ENCODE results near the gene TMEM233.
"Not testable (repeated sequence)": the region's sequence is repeated elsewhere in the genome, so short reads cannot be mapped to it uniquely, and the experiment has no call there.

TMEM233 gene

GRCh38 chr12:119613319-119613936 lies 19.9 kb downstream of the TMEM233 start:
- no peak for DNase-seq

- no peak for DNase-seq
Observed at GRCh38 chr12:119614705-119615104, 21.1 kb downstream of the TMEM233 start.

DNA sequence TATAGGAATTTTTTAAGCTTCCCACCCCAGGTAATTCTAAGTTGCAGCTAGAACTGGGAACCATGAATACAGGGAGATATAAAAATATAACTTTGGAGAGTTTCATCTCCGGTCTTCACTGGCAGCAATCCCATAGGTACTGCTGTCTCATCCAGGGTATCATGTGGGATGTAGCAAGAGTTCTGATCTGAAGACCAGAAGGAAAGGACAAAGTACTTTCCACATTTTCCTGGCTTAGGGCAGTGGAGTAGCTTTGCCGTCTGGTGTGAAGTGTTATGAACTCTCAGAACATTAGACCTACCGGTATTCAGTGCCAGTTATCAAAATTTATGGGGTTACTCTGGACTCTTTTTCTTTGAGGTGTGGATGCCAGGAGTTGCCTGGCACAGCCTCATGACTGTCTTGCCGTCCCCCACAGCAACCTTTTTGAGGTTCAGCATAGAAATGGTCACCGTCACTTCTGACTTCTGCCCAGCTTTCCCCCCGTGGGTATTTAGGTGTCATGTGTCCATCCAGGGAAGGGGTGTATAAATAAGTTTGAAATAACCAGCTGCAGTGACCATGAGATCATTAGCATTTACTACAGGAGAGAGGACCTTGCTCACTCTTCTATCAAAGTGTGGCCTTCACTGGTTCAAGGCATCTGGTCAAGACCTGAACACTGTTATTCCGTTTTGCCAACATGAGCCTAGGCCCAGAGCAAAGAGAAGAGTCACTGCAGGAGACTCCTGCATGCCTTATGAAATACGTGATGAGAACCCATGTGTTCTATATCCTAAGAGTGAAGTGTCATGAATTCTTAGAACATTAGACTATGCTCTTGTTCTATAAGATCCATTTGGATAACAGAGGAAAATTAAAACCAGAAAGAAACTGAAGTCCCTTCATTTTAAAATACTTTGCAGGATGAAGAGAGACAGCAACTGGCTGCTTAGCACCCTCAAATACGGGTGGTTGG lies 22.2 kb downstream of the TMEM233 start:
- no peak for DNase-seq

GRCh38 chr12:119618328-119618896 lies 24.8 kb downstream of the TMEM233 start:
- not testable (repeated sequence) for DNase-seq

DNA sequence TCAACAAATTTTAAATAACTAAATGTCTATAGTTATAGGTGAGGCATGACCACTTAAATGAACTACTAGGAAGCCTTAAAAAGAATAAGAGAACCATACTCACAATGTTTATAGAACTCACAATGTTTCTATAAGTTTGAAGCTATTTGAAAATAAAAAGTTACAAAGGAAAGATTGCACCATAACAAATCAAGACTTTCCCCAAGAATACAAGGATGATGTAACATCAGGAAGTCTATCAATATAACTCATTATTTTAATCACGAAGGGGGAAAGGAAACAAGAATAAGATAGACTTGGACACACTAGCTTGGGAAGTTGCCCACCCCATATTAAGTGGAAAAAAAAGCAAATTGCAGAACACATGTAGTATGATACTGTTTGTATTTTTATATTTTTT lies 26.9 kb downstream of the TMEM233 start:
- DNase-seq, result no peak

DNA sequence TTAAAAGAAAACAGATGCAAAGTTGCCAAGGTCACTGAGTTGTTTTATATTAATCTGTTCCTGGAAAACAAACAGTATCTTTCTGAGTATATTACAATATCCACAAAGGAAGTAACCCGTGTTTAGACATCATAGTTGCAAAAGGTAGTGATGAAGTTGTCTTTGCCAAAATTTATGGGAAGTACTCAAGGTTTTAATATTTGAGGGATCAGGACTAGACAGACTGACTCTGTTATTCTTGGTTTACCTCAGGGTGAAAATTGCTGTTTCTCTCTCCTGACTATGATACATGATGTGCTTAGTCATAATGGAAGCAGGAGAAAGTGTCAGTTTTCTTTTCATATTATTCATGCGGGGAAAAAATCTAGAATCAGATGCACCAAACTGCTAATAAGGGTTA lies 28.3 kb downstream of the TMEM233 start:
- DNase-seq, result no peak

DNA sequence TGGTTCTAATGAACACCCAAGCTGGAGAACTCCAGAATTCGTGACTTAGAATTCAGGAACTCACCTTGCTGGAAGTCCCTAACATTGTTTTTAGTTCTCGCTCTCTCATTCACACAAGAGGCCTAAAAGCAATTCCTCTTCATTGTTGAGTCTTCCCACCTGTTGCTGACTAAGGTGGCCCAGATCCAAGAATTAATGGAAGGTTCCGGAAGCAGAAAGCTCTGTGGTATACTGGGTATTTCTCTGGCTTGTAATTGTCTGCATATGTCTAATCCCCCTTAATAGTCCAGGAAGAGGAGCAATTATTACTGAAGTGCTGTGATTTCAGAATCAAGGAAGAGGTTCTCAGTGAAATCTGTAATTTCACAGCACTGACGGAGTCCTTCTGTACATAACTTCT lies 31.4 kb downstream of the TMEM233 start:
- DNase-seq, result no peak

DNA sequence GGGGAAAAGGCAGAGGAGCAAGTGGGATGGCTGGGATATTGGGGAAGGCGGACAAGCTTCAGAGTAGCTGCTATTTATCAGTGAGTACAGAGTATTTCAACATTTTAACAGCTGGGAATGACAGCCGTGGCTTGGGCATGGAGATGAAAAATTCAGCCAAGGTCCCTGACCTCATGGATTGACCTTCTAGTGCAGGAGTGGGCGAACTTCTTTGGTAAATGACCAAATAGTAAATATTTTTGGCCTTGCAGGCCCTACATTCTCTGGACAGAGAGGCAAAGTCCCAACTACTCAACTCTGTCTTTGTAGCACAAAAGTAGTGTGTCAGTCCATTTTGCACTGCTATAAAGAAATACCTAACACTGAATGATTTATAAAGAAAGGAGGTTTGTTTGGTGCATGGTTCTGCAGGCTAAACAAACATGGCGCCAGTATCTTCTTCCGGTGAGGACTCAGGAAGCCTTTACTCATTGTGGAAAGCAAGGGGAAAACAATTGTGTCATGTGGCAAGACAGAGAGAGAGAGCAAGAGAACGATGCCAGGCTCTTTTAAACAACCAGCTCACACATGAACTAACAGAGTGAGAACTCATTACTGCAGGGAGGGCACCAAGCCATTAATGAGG lies 33.6 kb downstream of the TMEM233 start:
- no peak for DNase-seq

- no peak for DNase-seq
Observed at GRCh38 chr12:119627686-119628085, 34.1 kb downstream of the TMEM233 start.

- no peak for DNase-seq
Observed at GRCh38 chr12:119630223-119630780, 36.7 kb downstream of the TMEM233 start.

- no peak for DNase-seq
Observed at GRCh38 chr12:119630962-119631550, 37.5 kb downstream of the TMEM233 start.

DNA sequence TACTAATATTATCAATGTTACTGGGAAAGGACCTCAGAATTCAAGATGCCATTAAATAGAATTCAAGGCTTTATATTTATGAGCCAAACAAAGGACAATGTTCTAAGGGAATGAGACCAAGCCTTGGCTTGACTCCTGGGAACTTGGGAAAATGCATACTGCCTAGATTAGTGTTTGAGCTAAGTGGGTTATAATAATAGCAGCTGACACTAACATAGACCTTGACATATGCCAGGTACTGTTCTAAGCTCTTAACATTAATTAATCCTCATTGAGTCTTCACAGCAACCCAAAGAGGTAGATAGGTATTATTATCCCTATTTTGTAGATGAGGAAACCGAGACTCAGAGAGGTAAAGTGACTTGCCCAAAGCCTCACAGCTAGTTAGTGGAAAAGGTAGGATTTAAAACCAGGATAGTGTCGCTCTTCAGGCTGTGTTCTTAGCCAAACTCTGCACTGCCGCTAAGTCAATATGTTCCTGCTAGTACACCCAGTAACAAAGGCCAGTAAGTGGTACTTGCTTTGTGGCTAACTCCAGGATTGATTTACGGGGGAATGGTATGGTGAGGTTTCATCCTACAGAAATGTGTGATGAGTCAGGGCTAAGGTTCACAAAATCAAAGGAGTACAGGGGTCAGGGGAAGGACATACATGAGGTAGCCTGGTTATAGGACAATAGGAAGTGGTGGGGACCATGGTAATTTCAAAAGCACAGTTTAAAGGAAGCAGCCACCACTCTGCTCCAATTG lies 38.5 kb downstream of the TMEM233 start:
- no peak for DNase-seq

GRCh38 chr12:119634743-119635142 lies 41.2 kb downstream of the TMEM233 start:
- DNase-seq, result no peak

DNA sequence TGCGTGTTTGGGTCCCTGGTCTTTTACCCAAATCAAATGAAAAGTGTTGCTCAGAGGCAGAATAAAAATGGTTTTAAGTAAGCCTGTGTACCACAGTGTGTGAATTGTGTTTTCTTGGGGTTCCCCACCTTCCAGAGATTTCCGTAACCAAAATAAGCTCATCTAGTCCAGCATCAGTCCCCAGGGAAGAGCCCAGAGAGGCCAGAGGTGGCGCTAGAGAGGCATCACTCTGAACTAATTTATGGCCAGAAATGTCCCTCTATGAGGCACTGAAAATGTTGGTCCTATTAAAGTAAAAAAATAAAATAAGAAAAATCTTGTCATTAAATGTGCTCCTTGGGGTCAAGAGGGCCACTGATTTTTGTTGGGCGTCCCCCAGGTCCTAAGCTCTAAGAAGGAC lies 49.4 kb downstream of the TMEM233 start:
- no peak for DNase-seq

DNA sequence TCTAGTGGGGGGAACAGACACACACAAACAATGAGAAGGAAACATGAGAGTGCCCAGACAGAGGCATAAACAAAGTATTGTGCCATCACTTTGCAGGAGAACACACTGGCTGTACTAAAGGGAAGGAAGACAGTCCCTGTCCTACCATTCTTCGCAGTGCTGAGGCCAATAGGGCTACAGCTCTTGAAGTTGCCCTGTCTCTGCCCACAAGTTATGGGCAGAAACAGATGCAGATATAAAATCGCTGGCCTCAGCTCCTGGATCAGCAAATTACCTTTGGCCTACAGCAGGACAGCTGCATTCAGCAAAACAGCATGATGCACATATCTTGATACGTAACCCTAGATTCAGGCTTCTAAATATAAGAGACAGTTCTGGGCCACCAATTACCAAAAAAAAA lies 51.4 kb downstream of the TMEM233 start:
- no peak for DNase-seq

- DNase-seq, result no peak
Observed at GRCh38 chr12:119645535-119646059, 52.0 kb downstream of the TMEM233 start.

DNA sequence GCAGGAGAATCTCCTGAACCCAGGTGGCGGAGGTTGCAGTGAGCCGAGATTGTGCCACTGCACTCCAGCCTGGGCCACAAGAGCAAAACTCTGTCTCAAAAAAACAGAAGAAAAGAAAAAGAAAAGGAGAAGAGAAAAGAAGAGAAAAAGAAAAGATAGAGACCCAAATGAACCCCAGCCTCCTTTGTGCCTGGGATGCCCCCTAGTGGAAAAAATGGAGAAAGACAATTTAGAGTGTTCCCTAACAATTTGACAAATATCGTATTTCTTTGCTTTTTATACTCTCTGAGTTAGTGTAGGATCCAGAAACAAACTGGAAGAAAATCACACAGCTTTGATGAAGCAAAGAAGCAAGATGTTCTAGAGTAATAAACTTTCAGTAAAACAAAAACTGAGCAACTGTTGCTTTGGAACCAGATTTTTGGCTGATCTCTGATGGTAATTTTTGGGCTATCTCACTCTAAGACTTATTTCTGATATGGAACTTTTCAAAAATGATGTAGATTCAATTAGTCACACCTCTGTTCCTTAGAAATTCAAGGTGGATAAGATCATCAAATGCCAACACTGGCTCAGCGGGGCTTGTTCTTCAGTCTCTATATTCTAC lies 55.7 kb downstream of the TMEM233 start:
- DNase-seq, result peak; percentile 34

DNA sequence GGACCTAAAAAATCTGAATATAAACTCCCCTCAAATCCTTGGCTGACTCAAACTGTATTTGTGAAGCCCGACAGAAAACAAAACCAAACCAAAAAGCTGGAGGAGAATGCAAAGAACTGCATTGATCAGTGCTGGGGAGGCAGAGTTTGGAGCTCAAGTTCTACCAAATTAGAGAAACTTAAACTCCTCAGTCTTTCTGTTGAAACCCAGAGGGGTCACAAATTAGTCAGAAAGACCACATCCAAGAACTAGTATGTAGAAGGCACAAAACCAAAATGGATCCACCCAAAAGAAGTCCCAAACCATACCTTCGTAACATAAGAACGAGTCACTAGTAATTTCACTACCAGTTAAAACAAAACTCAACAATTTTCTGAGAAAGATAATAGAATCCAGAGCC lies 59.1 kb downstream of the TMEM233 start:
- no peak for DNase-seq

DNA sequence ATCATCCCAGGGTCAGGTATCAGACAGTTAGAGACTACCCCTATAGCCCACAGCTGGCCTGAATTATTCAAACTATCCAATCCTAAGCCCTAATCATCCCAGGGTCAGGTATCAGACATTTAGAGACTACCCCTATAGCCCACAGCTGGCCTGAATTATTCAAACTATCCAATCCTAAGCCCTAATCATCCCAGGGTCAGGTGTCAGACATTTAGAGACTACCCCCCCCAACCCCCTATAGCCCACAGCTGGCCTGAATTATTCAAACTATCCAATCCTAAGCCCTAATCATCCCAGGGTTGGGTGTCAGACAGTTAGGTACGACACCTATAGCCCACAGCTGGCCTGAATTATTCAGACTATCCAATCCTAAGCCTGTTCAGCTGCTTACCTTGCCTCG lies 63.4 kb downstream of the TMEM233 start:
- DNase-seq, result not testable (repeated sequence)

DNA sequence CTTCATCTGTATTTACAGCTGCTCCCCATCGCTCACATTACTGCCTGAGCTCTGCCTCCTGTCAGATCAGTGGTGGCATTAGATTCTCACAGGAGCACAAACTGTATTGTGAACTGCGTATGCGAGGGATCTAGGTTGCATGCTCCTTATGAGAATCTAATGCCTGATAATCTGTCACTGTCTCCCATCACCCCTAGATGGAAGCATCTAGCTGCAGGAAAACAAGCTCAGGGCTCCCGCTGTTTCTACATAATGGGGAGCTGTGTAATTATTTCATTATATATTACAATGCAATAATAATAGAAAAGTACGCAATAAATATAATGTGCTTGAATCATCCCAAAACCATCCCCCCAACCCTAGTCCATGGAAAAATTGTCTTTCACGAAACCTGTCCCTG lies 64.6 kb downstream of the TMEM233 start:
- not testable (repeated sequence) for DNase-seq

DNA sequence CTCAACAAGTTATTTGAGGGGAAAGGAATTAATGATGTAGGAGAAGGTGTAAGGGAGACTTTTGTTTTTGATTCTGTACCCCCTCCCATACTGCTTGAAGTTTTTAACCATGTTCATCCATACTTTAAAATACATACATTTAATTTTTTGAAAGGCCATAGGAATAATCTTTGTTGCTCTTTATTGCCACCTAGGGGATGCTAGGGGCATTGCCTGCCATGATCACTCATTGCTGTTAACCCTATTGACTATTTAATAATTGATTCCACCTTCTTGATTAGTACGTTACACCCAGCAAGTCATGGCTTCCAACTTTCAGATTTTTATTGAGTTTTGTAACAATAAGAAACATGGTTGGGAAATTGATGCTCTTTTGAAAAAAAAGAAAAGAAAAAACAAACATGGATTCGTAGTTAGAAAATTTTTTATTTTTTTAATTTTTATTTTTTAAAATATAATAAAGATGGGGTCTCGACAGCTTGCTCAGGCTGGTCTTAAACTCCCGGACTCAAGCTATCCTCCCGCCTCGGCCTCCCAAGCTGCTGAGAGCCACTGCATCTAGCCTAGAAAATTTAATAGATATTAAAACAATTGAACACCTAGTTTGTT lies 65.8 kb downstream of the TMEM233 start:
- DNase-seq, result peak; percentile 56

Measured in NCI-H748 treated with DMSO at 0.1 percent for 48 hours (cell line).